D721Med (cell line): ENCODE data around the gene HBZ.
"Not testable (repeated sequence)": the region's sequence is repeated elsewhere in the genome, so short reads cannot be mapped to it uniquely, and the experiment has no call there.

Source experiments
- DNase-seq: peaks from one replicate; pipeline ENCODE4 v3.0.0; 2011; ENCODE audit warnings: low spot score; ENCODE audit not compliant: insufficient read length
- FAIRE-seq: peaks from 2 replicates; lab custom pipeline; 2011; peaks lifted over from hg19 to GRCh38; lab: Jason Lieb, UNC
- CTCF ChIP-seq: IDR thresholded peaks from 2 replicates; pipeline ENCODE4 v1.5.1; 2012; ENCODE audit warnings: mild to moderate bottlenecking, control low read depth; ENCODE audit not compliant: insufficient read depth; ENCODE audit errors: missing control alignments

HBZ gene

GRCh38 chr16:203246-203645 lies 50.8 kb downstream of the HBZ start:
- no peak for TF ChIP-seq CTCF
- DNase-seq (no peak), FAIRE-seq (no peak)

GRCh38 chr16:204046-204445 lies 51.6 kb downstream of the HBZ start:
- not testable (repeated sequence) for FAIRE-seq, DNase-seq
